Endothelial cell of umbilical vein (primary cell): ENCODE results near the gene USP47.

Source experiments
- EZH2 ChIP-seq: IDR thresholded peaks from 2 replicates; pipeline ENCODE4 v1.6.1; 2012; ENCODE audit warnings: borderline replicate concordance, low read depth, mild to moderate bottlenecking, moderate library complexity, low read length, inconsistent platforms; ENCODE audit not compliant: severe bottlenecking
- POLR2A ChIP-seq: IDR thresholded peaks from 2 replicates; pipeline ENCODE4 v1.6.1; 2012; ENCODE audit warnings: low read depth, mild to moderate bottlenecking, control low read depth, low read length
- POLR2AphosphoS5 ChIP-seq: IDR thresholded peaks from 2 replicates; pipeline ENCODE4 v1.6.1; 2012; ENCODE audit warnings: low read depth, mild to moderate bottlenecking, control low read depth, low read length, moderate library complexity; ENCODE audit not compliant: insufficient read depth
- TF ChIP-seq, protein P1 (sequence below), 2 donors: IDR thresholded peaks; 1 replicate in 1 of 2; 2 replicates in 1 of 2; pipeline ENCODE4 v1.5.1; 2011; ENCODE audit warnings: low read length in 2 of 2, mild to moderate bottlenecking in 2 of 2, moderate library complexity in 2 of 2, control low read depth in 1 of 2, inconsistent platforms in 1 of 2, low read depth in 1 of 2; ENCODE audit not compliant: insufficient read depth in 1 of 2; ENCODE audit errors: extremely low read depth in 1 of 2
- TF ChIP-seq, protein P2 (sequence below): IDR thresholded peaks from 2 replicates; pipeline ENCODE4 v1.6.1; 2011; ENCODE audit not compliant: insufficient read depth, insufficient read length

DNA sequence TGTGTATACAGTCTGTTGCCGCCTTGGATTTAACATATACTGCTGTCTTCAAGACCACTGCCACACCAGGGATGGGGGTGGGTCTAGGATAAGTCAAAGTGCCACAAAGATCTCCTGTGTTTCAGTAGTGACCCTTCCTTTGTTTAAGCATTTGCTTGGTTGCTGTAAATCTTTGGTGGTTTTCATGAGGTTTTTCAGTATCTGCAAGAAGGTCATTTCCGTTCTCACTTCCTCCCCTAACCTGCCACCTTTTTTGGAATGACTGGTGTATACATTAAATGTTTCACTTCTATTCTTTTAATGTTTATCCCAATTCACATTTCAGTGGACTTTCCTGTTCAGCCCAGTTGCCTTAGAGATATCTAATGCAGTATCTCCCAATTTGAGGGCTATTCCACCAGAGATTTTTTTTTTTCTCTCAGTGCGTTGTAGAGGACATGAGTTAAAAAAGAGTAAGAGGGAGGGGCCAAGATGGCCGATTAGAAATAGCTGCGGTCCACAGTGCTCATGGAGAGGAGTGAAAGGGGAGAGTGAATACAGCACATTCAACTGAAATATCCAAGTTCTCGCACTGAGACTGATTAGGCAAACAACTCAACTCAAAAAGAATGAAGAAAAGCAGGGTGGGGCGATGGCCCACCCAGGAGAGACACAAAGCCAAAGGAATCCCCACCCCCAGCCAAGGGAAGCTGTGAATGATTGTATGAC, 43.2 kb downstream of the USP47 start:
- TF ChIP-seq POLR2A (no peak), EZH2 (no peak), POLR2AphosphoS5 (no peak)
- TF ChIP-seq, protein P1, sequence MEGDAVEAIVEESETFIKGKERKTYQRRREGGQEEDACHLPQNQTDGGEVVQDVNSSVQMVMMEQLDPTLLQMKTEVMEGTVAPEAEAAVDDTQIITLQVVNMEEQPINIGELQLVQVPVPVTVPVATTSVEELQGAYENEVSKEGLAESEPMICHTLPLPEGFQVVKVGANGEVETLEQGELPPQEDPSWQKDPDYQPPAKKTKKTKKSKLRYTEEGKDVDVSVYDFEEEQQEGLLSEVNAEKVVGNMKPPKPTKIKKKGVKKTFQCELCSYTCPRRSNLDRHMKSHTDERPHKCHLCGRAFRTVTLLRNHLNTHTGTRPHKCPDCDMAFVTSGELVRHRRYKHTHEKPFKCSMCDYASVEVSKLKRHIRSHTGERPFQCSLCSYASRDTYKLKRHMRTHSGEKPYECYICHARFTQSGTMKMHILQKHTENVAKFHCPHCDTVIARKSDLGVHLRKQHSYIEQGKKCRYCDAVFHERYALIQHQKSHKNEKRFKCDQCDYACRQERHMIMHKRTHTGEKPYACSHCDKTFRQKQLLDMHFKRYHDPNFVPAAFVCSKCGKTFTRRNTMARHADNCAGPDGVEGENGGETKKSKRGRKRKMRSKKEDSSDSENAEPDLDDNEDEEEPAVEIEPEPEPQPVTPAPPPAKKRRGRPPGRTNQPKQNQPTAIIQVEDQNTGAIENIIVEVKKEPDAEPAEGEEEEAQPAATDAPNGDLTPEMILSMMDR (IDR thresholded peaks at IDR 0.05; ENCODE audit: extremely low read depth in 1 of 2, insufficient read depth in 1 of 2, low read depth in 1 of 2, low read length in 2 of 2) = no peak
- TF ChIP-seq, protein P2, sequence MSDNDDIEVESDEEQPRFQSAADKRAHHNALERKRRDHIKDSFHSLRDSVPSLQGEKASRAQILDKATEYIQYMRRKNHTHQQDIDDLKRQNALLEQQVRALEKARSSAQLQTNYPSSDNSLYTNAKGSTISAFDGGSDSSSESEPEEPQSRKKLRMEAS = no peak
